MM.1S (cell line): Measurements from ENCODE around the gene TAS1R1.

Experiments
- CTCF ChIP-seq: fragments of 300-600 bp; sonication (generic); IDR thresholded peaks from 2 replicates; pipeline ENCODE4 v1.5.1; 2016; ENCODE audit warnings: antibody characterized with exemption, low read length, mixed read lengths
- EZH2 ChIP-seq: fragments of 300-600 bp; sonication (generic); optimal IDR thresholded peaks from 2 replicates; pipeline ENCODE3; 2017; ENCODE audit warnings: low read depth, mild to moderate bottlenecking, antibody characterized with exemption, low read length, mixed read lengths

GRCh38 chr1:6621429-6622391 lies 66.6 kb downstream of the TAS1R1 start:
- TF ChIP-seq EZH2 (no peak), CTCF (no peak)
